ENCODE data around the gene PKP4. TPM values are rescaled to one million over a fixed set of nuclear protein-coding genes. Genes with fewer than 3 reads are reported as not detected.

Gene PKP4
- total and polyA plus RNA-seq, 2 donors (not counting 1 experiment from before 2014, with no cell fraction given) = 2.0 to 13.3 TPM

GRCh38 chr2:158664987-158665386 is 208.2 kb downstream of the PKP4 start:
- DNase-seq (no peak), ATAC-seq (ENCODE audit: low read depth) (no peak)
- H3K4me2 ChIP-seq (replicated peaks; ENCODE audit: low read depth, low read length, poor library complexity, severe bottlenecking) = no peak overlapping the region
- H3K9ac ChIP-seq (ENCODE audit: low read length) = no peak overlapping the region
- TF ChIP-seq EZH2 (IDR thresholded peaks at IDR 0.05; ENCODE audit: borderline replicate concordance, insufficient read depth, low read depth, low read length, poor library complexity, severe bottlenecking) = no peak
- TF ChIP-seq, protein P1, sequence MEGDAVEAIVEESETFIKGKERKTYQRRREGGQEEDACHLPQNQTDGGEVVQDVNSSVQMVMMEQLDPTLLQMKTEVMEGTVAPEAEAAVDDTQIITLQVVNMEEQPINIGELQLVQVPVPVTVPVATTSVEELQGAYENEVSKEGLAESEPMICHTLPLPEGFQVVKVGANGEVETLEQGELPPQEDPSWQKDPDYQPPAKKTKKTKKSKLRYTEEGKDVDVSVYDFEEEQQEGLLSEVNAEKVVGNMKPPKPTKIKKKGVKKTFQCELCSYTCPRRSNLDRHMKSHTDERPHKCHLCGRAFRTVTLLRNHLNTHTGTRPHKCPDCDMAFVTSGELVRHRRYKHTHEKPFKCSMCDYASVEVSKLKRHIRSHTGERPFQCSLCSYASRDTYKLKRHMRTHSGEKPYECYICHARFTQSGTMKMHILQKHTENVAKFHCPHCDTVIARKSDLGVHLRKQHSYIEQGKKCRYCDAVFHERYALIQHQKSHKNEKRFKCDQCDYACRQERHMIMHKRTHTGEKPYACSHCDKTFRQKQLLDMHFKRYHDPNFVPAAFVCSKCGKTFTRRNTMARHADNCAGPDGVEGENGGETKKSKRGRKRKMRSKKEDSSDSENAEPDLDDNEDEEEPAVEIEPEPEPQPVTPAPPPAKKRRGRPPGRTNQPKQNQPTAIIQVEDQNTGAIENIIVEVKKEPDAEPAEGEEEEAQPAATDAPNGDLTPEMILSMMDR (IDR thresholded peaks at IDR 0.05) = no peak
- no peak overlapping the region for H3K27ac Mint-ChIP-seq
- no peak overlapping the region for H3K4me3 ChIP-seq (ENCODE audit: control extremely low read depth in 1 of 5, extremely low read depth in 1 of 5, insufficient read depth in 1 of 5, low read depth in 2 of 5, low read length in 4 of 5)
- H3K27ac ChIP-seq (ENCODE audit: low read length in 2 of 2) = no peak overlapping the region
- H3K4me3 Mint-ChIP-seq = no peak overlapping the region
- 95% methylated on average over 2 of the region's 3 CpGs for WGBS (ENCODE audit: insufficient coverage)
- H3K27me3 ChIP-seq (replicated peaks in 1 of 4; ENCODE audit: control extremely low read depth in 1 of 4, control insufficient read depth in 3 of 4, insufficient read depth in 4 of 4, low read length in 3 of 4) = no peaks in the 10 kb centered on the region
- H3K27me3 Mint-ChIP-seq = no peaks in the 10 kb centered on the region
- CTCF ChIA-PET = no interaction called here
- no peaks in the 10 kb centered on the region for H3K9me3 ChIP-seq (ENCODE audit: control extremely low read depth in 1 of 3, control insufficient read depth in 2 of 3, insufficient read depth in 1 of 3, low read length in 2 of 3)
- intact Hi-C loops (cut with micrococcal nuclease) = no loop called here
- H3K4me1 ChIP-seq (ENCODE audit: control insufficient read depth in 2 of 2, insufficient read depth in 2 of 2, low read length in 2 of 2) = no peaks in the 10 kb centered on the region
- H3K4me1 Mint-ChIP-seq = no peaks in the 10 kb centered on the region
- POLR2A ChIA-PET = no interaction called here
- no peaks in the 10 kb centered on the region for H3K9me3 Mint-ChIP-seq (ENCODE audit: insufficient read depth)
- H3K79me2 ChIP-seq (ENCODE audit: control insufficient read depth, insufficient read depth, low read length) = no peaks in the 10 kb centered on the region
- H3K36me3 ChIP-seq (replicated peaks in 1 of 2; ENCODE audit: control extremely low read depth in 1 of 2, control insufficient read depth in 1 of 2, extremely low read depth in 1 of 2, insufficient read depth in 2 of 2, low read length in 1 of 2) = no peaks in the 10 kb centered on the region
- no peaks in the 10 kb centered on the region for H4K20me1 ChIP-seq (ENCODE audit: control insufficient read depth, insufficient read depth, low read length, poor library complexity, severe bottlenecking)
- no peak overlapping the region for H2AFZ ChIP-seq (ENCODE audit: insufficient read depth, low read depth, low read length, poor library complexity, severe bottlenecking)

GRCh38 chr2:158665536-158666302 is 209.0 kb downstream of the PKP4 start:
- CTCF ChIA-PET = no interaction called here
- POLR2A ChIA-PET = no interaction called here
- H2AFZ ChIP-seq (ENCODE audit: insufficient read depth, low read depth, low read length, poor library complexity, severe bottlenecking) = no peak overlapping the region
- no peaks in the 10 kb centered on the region for H3K27me3 ChIP-seq (replicated peaks in 1 of 4; ENCODE audit: control extremely low read depth in 1 of 4, control insufficient read depth in 3 of 4, insufficient read depth in 4 of 4, low read length in 3 of 4)
- Mint-ChIP-seq H3K4me1 (no peaks in the 10 kb centered on the region), H3K4me3 (no peak overlapping the region), H3K9me3 (ENCODE audit: insufficient read depth) (no peaks in the 10 kb centered on the region), H3K27me3 (no peaks in the 10 kb centered on the region), H3K27ac (no peak overlapping the region)
- no peak overlapping the region for H3K27ac ChIP-seq (ENCODE audit: low read length in 2 of 2)
- ATAC-seq (ENCODE audit: low read depth) (no peak), DNase-seq (no peak)
- H3K9me3 ChIP-seq (ENCODE audit: control extremely low read depth in 1 of 3, control insufficient read depth in 2 of 3, insufficient read depth in 1 of 3, low read length in 2 of 3) = no peaks in the 10 kb centered on the region
- no peaks in the 10 kb centered on the region for H3K36me3 ChIP-seq (replicated peaks in 1 of 2; ENCODE audit: control extremely low read depth in 1 of 2, control insufficient read depth in 1 of 2, extremely low read depth in 1 of 2, insufficient read depth in 2 of 2, low read length in 1 of 2)
- no peaks in the 10 kb centered on the region for H3K4me1 ChIP-seq (ENCODE audit: control insufficient read depth in 2 of 2, insufficient read depth in 2 of 2, low read length in 2 of 2)
- H3K4me2 ChIP-seq (replicated peaks; ENCODE audit: low read depth, low read length, poor library complexity, severe bottlenecking) = no peak overlapping the region
- no peak overlapping the region for H3K9ac ChIP-seq (ENCODE audit: low read length)
- H4K20me1 ChIP-seq (ENCODE audit: control insufficient read depth, insufficient read depth, low read length, poor library complexity, severe bottlenecking) = no peaks in the 10 kb centered on the region
- no peak for TF ChIP-seq EZH2 (IDR thresholded peaks at IDR 0.05; ENCODE audit: borderline replicate concordance, insufficient read depth, low read depth, low read length, poor library complexity, severe bottlenecking)
- TF ChIP-seq, protein P1 (IDR thresholded peaks at IDR 0.05) = no peak
- intact Hi-C loops (cut with micrococcal nuclease) = no loop called here
- no peaks in the 10 kb centered on the region for H3K79me2 ChIP-seq (ENCODE audit: control insufficient read depth, insufficient read depth, low read length)
- WGBS (ENCODE audit: insufficient coverage) = 100% methylated on average over 1 of the region's 5 CpGs
- H3K4me3 ChIP-seq (ENCODE audit: control extremely low read depth in 1 of 5, extremely low read depth in 1 of 5, insufficient read depth in 1 of 5, low read depth in 2 of 5, low read length in 4 of 5) = no peak overlapping the region
